Lower lobe of right lung (tissue), 2 donors: ENCODE data around the gene ZCCHC17. TPM values are rescaled to one million over a fixed set of nuclear protein-coding genes. Genes with fewer than 3 reads are reported as not detected.

Experiments
- ATAC-seq, 2 donors: fragments of 200-7000 bp; cut with Tn5 transposase; one replicate each; pipeline ENCODE4 v1.9.1; 2020 to 2022; ENCODE audit warnings: mild to moderate bottlenecking in 2 of 2, moderate library complexity in 2 of 2
- DNase-seq: peaks from one replicate; pipeline ENCODE4 v3.0.0-alpha.2; 2020
- H3K27ac ChIP-seq: fragments of 200-600 bp; one replicate; pipeline ENCODE4 v1.8.0; 2022
- H3K27me3 ChIP-seq: fragments of 200-600 bp; one replicate; pipeline ENCODE4 v1.8.0; 2022; ENCODE audit warnings: low read depth
- H3K36me3 ChIP-seq: fragments of 200-600 bp; one replicate; pipeline ENCODE4 v1.8.0; 2022; ENCODE audit warnings: mild to moderate bottlenecking
- H3K4me1 ChIP-seq: fragments of 200-600 bp; one replicate; pipeline ENCODE4 v1.8.0; 2022
- H3K4me3 ChIP-seq: fragments of 200-600 bp; one replicate; pipeline ENCODE4 v1.8.0; 2022; ENCODE audit warnings: mild to moderate bottlenecking
- H3K9me3 ChIP-seq: fragments of 200-600 bp; one replicate; pipeline ENCODE4 v1.8.0; 2022
- intact Hi-C: fragments of 100-400 bp; cut with DNase I; formaldehyde crosslinking; loops from one replicate; pipeline ENCODE4 v1.11.0; 2022
- total RNA-seq: library from RNA; stranded (reverse); fragmentation: NEBNext Ultra II Directional; extraction: Animal tissue kit (Norgen Biotek cat#: 25700); gene quantifications from one replicate; pipeline ENCODE4 v1.2.1, GENCODE V29; 2021
- TF ChIP-seq, protein P1 (sequence below): fragments of 200-600 bp; IDR thresholded peaks from one replicate; pipeline ENCODE4 v1.8.0; 2022; ENCODE audit warnings: antibody characterized with exemption, mild to moderate bottlenecking
- donor health status: DM: no; HTN: yes; CAD: no; lungs with severe emphysema.

ZCCHC17 gene
- total RNA-seq, 1 donor from 2014 or later: 22.5 TPM

DNA sequence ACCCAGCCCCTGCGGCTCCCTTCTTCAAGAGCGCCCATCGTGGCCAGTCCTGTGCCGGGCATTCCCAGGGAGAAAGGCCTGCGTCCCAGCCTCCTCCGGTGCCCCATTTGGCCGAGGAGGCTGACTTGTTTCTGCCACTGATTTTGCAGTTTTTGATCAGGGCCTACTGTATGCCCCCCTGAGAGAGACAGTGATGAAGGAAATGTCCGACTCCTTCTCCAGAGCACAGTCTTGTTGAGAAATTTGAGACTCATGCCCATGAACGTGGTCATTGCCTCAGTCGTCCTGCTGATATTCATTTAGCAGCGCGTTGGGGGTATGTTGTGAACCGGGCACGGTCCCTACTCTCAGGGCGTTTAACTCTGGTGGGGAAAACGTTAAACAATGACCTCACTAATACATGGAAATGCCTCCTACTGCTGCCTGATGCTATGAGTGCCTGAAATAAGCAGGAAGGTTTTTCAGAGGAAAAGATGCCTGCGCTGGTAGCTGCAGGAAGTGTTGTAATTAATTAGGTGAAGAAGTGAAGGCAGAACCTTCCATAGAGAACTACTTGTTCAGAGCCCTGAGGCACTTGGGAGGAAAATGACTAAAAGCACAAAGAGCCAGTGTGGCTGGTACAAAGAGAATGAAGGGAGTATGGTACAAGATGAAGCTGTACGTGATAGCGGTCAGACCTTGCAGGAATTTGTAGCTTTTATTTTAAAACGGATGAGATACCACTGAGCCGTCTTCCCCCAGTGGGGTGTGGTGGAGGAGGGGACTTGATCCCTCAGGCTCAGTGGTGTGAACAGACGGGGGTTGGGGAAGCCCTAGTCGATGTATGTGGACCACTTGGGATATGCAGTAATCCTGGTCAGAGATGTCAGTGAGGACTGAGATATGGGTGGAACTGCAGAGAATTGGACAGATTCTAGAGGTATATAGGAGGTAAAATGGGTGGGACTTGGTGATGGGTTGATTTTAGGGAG is 730 bp downstream of the ZCCHC17 start:
- Histone ChIP-seq H3K27ac (peak overlapping the region; percentile 95), H3K27me3 (no peaks in the 10 kb centered on the region), H3K4me1 (peaks cover 34% of the 10 kb centered on the region), H3K36me3 (peaks cover 7% of the 10 kb centered on the region), H3K4me3 (peak overlapping the region; percentile 96), H3K9me3 (no peaks in the 10 kb centered on the region)
- DNase-seq (no peak), ATAC-seq (no peak)
- TF ChIP-seq, protein P1, sequence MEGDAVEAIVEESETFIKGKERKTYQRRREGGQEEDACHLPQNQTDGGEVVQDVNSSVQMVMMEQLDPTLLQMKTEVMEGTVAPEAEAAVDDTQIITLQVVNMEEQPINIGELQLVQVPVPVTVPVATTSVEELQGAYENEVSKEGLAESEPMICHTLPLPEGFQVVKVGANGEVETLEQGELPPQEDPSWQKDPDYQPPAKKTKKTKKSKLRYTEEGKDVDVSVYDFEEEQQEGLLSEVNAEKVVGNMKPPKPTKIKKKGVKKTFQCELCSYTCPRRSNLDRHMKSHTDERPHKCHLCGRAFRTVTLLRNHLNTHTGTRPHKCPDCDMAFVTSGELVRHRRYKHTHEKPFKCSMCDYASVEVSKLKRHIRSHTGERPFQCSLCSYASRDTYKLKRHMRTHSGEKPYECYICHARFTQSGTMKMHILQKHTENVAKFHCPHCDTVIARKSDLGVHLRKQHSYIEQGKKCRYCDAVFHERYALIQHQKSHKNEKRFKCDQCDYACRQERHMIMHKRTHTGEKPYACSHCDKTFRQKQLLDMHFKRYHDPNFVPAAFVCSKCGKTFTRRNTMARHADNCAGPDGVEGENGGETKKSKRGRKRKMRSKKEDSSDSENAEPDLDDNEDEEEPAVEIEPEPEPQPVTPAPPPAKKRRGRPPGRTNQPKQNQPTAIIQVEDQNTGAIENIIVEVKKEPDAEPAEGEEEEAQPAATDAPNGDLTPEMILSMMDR: no peak
- intact Hi-C loops: no loop called here

DNA sequence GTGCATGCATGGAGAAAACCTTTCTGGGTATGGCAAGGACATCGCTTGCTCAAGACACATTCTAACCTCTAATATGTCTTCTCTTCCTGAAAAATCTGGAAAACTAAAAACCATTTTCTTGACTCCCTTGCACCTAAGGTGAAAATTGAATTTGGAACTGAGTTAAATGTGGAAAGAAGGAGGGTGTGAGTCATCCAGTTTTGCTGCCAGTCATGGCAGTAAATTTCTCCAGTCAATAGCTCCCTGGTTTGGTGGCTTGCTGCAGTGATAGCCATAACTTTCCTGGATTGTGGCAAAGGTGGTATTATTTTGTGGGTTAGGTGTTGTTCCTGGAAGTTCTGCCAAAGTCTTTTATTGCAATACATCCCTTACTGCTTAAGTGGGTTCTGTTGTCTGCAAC is 2.5 kb downstream of the ZCCHC17 start:
- ATAC-seq (no peak), DNase-seq (no peak)
- H3K27ac ChIP-seq: no peak overlapping the region
- H3K27me3 ChIP-seq: no peaks in the 10 kb centered on the region
- no peaks in the 10 kb centered on the region for H3K9me3 ChIP-seq
- peaks cover 34% of the 10 kb centered on the region for H3K4me1 ChIP-seq
- TF ChIP-seq, protein P1: no peak
- H3K4me3 ChIP-seq: no peak overlapping the region
- intact Hi-C loops: no loop called here
- H3K36me3 ChIP-seq: peaks cover under 1% of the 10 kb centered on the region

GRCh38 chr1:31300193-31300592 is 3.4 kb downstream of the ZCCHC17 start:
- ATAC-seq: no peak
- DNase-seq: no peak
- Histone ChIP-seq H3K4me1 (peaks cover 28% of the 10 kb centered on the region), H3K4me3 (no peak overlapping the region), H3K36me3 (peaks cover 9% of the 10 kb centered on the region), H3K27ac (no peak overlapping the region), H3K27me3 (no peaks in the 10 kb centered on the region), H3K9me3 (no peaks in the 10 kb centered on the region)
- intact Hi-C loops: no loop called here
- TF ChIP-seq, protein P1: no peak

DNA sequence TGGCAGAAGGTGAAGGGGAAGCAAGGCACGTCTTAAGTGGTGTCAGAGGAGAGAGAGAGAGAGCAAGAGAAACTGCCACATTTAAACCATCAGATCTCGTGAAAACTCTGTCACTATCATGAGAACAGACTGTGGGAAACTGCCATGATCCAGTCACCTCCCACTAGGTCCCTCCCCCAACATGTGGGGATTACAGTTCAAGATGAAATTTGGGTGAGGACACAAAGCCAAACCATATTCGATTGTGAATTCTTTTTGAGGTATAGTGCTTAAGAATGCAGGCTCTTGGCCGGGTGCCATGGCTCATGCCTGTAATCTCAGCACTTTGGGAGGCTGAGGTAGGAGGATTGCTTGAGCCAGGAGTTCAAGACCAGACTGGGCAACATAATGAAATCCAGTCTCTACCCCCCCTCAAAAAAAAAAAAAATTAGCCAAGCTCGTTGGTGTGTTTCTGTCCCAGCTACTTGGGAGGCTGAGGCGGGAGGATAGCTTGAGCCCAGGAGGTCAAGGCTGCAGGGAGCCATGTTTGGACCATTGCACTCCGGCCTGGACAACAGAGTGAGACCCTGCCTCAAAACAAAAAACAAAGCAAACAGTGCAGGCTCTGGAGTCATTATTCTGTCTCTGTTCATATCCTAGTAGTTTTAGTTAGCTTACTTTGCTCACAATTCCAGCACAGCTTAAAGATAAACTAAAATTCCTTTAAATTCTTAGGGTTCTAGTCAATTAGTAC is 6.0 kb downstream of the ZCCHC17 start:
- H3K27me3 ChIP-seq: no peaks in the 10 kb centered on the region
- intact Hi-C loops: no loop called here
- no peak for ATAC-seq

DNA sequence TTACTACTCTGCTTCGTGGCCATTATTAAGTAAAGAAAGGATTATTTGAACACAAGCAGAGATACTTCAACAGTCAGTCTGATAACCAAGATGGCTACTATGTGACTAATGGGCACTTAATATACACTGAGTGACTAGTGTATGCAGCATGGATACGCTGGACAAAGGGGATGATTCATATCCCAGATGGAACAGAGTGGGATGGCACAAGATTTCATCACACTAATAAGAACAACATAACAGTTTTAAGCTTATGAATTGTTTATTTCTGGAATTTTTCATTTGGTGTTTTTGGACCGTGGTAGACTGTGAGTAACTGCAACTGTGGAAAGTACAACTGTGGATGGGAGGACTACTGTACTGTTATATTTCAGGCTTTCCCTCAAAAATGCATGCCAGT is 9.4 kb downstream of the ZCCHC17 start:
- Histone ChIP-seq H3K4me1 (no peaks in the 10 kb centered on the region), H3K27ac (no peak overlapping the region), H3K4me3 (no peak overlapping the region), H3K36me3 (peaks cover 25% of the 10 kb centered on the region), H3K27me3 (no peaks in the 10 kb centered on the region), H3K9me3 (no peaks in the 10 kb centered on the region)
- TF ChIP-seq, protein P1: no peak
- ATAC-seq (no peak), DNase-seq (no peak)
- intact Hi-C loops: no loop called here

More for the DNA sequence above, 6.0 kb downstream of the ZCCHC17 start:
- H3K4me3 ChIP-seq: no peak overlapping the region
- no peaks in the 10 kb centered on the region for H3K9me3 ChIP-seq
- H3K27ac ChIP-seq: no peak overlapping the region
- H3K4me1 ChIP-seq: peaks cover 13% of the 10 kb centered on the region
- DNase-seq: no peak
- TF ChIP-seq, protein P1: no peak
- peaks cover 11% of the 10 kb centered on the region for H3K36me3 ChIP-seq
